SJSA1 (cell line): ENCODE measurements around the gene GRK3. TPM values are rescaled to one million over a fixed set of nuclear protein-coding genes. Genes with fewer than 3 reads are reported as not detected.

Source experiments
- DNase-seq, 2 experiments: peaks; one replicate each; pipeline ENCODE4 v3.0.0-alpha.2; 2015 to 2020; ENCODE audit warnings: low spot score in 2 of 2, low read depth in 1 of 2
- H3K27ac ChIP-seq: fragments of 250-450 bp; sonication (Bioruptor Pico); 2 replicates; pipeline ENCODE4 v1.5.1; 2020; ENCODE audit warnings: mild to moderate bottlenecking, moderate library complexity
- H3K27me3 ChIP-seq: fragments of 250-450 bp; sonication (Bioruptor Pico); replicated peaks from 2 replicates; pipeline ENCODE4 v1.5.1; 2020; ENCODE audit warnings: mild to moderate bottlenecking, moderate library complexity
- H3K36me3 ChIP-seq: fragments of 250-450 bp; sonication (Bioruptor Pico); 2 replicates; pipeline ENCODE4 v1.5.1; 2020; ENCODE audit warnings: mild to moderate bottlenecking
- H3K4me1 ChIP-seq: fragments of 250-450 bp; sonication (Bioruptor Pico); replicated peaks from 2 replicates; pipeline ENCODE4 v1.6.1; 2021; ENCODE audit warnings: mild to moderate bottlenecking
- H3K4me3 ChIP-seq: fragments of 250-450 bp; sonication (Bioruptor Pico); 2 replicates; pipeline ENCODE4 v1.5.1; 2020; ENCODE audit warnings: mild to moderate bottlenecking
- H3K9me3 ChIP-seq: fragments of 250-450 bp; sonication (Bioruptor Pico); replicated peaks from 2 replicates; pipeline ENCODE4 v1.5.1; 2020; ENCODE audit warnings: mild to moderate bottlenecking
- total RNA-seq: library from RNA; depleted of rRNA; stranded (reverse); fragments of >200 nt; shearing (Covaris generic); gene quantifications from 2 replicates; pipeline ENCODE4 v1.2.3, GENCODE V29; 2014

The GRK3 gene
- total RNA-seq, 1 experiment from 2014 or later, result 6.3 TPM

DNA sequence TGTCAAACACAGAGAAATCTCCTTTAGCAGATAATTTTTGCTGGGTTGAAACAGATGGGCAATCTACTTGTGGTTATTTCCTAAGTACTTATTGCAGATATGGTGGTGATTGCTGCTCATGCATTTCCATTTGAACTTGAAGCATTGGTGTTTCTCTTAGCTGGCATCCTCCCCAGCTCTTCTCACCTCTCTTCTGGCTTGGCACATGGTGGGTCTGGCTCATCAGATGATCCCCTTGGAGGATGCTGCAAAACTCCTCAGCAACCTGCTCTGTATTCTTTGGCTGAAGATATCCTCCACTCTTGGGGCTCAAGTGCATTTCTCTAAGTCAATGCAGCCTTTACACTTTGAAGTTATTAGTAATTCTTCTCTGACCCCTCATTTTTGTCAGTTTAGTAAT is 90.2 kb downstream of the GRK3 start:
- DNase-seq, result no peak
- no peaks in the 10 kb centered on the region for H3K4me1 ChIP-seq
- no peak overlapping the region for H3K4me3 ChIP-seq
- H3K36me3 ChIP-seq, result no peaks in the 10 kb centered on the region
- H3K9me3 ChIP-seq, result no peaks in the 10 kb centered on the region
- H3K27me3 ChIP-seq, result no peaks in the 10 kb centered on the region
- no peak overlapping the region for H3K27ac ChIP-seq

DNA sequence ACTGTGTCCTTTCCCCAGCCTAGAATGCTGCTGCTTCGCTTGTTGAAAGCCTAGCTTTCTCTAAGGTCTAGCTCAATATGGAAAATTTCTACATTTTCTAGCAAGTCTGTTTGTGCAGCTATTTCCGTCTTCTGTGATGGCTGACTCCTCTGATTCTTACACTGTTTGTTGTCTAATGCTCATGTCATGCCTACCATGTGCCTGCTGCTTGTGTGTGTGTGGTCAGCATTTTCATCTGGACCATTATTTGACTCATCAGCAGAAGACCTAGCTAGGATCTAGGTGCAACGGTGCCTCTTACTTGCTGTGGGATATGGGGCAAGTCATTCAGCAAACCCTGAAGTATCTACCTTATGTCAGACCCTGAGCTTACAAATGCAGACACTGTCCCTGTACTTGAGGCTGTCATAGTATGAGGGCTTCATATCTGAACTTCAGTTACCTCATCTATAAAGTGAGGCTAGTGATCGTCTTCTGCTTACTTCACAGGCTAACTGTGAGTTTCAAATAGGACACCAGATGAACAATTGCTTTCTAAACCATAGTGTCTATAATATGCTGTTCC is 91.0 kb downstream of the GRK3 start:
- no peak overlapping the region for H3K4me3 ChIP-seq
- H3K9me3 ChIP-seq, result no peaks in the 10 kb centered on the region
- H3K27ac ChIP-seq, result no peak overlapping the region
- DNase-seq, result no peak
- no peaks in the 10 kb centered on the region for H3K4me1 ChIP-seq
- no peaks in the 10 kb centered on the region for H3K27me3 ChIP-seq
- H3K36me3 ChIP-seq, result no peaks in the 10 kb centered on the region

DNA sequence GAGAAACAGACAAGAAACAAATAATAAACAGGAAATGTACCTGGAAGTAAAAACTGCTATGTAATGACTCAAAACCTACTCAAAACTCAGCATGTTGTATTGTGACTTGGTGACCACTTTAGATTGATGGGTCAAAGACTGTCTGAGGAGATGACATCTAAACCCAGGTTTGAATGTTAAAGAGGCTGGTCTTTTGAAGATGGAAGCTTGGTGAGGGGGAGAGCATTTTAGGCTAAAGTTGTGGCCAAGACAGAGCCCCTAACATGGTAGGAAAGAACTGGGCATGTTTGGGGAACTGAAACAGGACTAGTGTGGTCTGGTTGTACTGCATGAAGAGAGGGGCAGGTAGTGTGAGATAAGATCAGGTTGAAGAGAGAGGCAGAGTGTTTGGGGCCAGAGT is 92.2 kb downstream of the GRK3 start:
- no peak overlapping the region for H3K4me3 ChIP-seq
- no peak for DNase-seq

DNA sequence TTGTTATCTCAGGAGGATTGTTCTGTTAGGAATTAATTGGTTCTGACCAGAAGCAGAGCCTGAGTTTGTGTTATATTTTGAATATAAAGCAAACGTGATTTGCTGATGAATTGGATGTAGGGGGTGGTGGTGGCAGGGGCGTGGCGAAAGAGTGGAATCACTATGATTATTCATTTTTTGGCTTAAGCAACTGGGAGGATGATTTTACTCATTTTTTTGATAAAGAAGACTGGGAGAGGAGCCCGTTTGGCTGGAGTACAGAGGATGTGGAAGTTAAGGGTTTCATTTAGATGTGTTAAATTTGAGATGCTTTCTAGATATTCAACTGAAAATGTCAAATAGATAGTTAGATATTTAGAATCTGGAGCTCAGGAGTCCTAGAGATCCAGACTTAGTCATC is 94.2 kb downstream of the GRK3 start:
- Histone ChIP-seq H3K4me3 (no peak overlapping the region), H3K27me3 (no peaks in the 10 kb centered on the region), H3K4me1 (no peaks in the 10 kb centered on the region), H3K36me3 (no peaks in the 10 kb centered on the region), H3K27ac (no peak overlapping the region), H3K9me3 (no peaks in the 10 kb centered on the region)
- no peak for DNase-seq

More for the DNA sequence above, 92.2 kb downstream of the GRK3 start:
- H3K9me3 ChIP-seq, result no peaks in the 10 kb centered on the region
- no peak overlapping the region for H3K27ac ChIP-seq
- H3K27me3 ChIP-seq, result no peaks in the 10 kb centered on the region
- no peaks in the 10 kb centered on the region for H3K36me3 ChIP-seq
- H3K4me1 ChIP-seq, result no peaks in the 10 kb centered on the region

DNA sequence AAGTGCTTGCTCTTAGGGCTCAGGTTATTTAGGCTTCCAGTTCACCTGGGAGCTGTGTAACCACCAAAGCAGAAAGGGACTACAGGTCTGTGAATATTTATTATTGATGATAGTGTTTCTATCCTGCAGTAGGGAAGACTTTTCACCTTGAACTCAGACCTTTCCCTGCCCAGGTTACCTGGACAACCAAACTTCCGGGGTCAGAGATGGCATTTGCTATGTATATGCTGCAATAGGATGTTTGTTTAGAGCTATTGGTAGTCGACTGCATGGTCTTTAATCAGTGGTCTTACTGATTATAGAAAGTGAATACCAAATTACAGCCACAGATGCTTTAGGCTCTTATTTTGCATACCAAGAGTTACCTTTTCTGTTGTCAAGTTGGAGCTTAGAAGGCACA is 94.9 kb downstream of the GRK3 start:
- Histone ChIP-seq H3K27me3 (no peaks in the 10 kb centered on the region), H3K36me3 (no peaks in the 10 kb centered on the region), H3K27ac (no peak overlapping the region), H3K4me3 (no peak overlapping the region), H3K9me3 (no peaks in the 10 kb centered on the region), H3K4me1 (no peaks in the 10 kb centered on the region)
- DNase-seq, result no peak

DNA sequence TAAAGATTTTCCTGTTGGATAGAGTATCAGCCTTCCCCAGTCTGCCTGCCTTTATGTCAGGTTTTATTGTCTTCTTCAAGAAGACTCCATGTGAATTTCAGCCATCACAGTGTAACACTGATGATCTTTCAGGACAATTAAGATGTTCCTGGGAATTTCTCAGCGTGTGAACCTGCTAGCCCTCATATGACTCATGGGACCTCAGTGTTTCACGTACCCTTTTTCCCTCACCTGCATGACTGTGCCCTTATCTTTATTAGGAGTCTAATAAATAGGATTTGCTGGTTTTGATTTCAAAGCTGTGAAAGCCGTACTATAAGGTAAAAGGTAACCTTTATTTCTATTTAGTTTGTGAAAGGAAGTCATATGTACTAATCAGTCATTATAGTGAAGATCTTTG is 95.9 kb downstream of the GRK3 start:
- no peak overlapping the region for H3K4me3 ChIP-seq
- H3K36me3 ChIP-seq, result no peaks in the 10 kb centered on the region
- DNase-seq, result no peak
- no peaks in the 10 kb centered on the region for H3K4me1 ChIP-seq
- H3K9me3 ChIP-seq, result no peaks in the 10 kb centered on the region
- H3K27ac ChIP-seq, result no peak overlapping the region
- H3K27me3 ChIP-seq, result no peaks in the 10 kb centered on the region

DNA sequence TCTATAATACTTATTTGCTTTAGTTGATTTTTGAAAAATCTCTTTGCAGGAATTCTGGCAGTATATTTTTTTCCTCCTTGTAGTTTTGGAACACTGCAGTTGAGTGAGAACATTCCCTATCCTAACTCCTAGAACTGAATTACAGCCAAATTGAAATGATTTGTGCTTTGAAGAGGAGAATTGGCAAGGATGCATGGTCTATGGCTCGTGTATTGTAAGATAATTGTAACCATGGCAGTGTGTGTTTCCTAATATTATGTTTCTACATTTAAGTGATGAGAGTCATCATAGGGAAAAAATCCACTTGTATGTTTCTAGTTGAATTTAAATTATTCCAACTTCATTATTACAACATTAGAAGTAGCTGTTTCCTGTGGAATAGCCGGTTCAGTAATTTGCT is 96.6 kb downstream of the GRK3 start:
- H3K27me3 ChIP-seq, result no peaks in the 10 kb centered on the region
- DNase-seq, result no peak
- H3K9me3 ChIP-seq, result no peaks in the 10 kb centered on the region
- H3K36me3 ChIP-seq, result no peaks in the 10 kb centered on the region
- no peaks in the 10 kb centered on the region for H3K4me1 ChIP-seq
- no peak overlapping the region for H3K27ac ChIP-seq
- H3K4me3 ChIP-seq, result no peak overlapping the region

DNA sequence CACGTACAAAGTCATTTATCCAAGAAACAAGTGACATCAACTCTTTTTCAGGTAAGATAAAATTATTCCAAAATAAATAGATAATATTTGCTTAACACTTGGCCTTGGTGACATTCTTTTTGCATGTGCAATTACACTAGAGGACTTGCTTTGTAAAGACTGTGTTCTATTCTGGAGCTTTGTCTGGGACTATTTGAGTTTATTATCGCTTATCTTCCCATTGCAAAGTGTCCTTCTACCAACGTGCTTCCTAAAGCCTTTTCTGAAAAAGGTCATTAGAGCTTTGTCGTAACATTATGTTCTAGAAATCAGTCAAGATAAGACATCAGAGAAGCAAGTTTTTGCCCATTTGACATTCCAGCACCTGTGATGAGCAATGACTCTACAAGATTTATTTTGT is 99.2 kb downstream of the GRK3 start:
- no peak for DNase-seq
- Histone ChIP-seq H3K27ac (no peak overlapping the region), H3K27me3 (no peaks in the 10 kb centered on the region), H3K4me3 (no peak overlapping the region), H3K4me1 (no peaks in the 10 kb centered on the region), H3K9me3 (no peaks in the 10 kb centered on the region), H3K36me3 (no peaks in the 10 kb centered on the region)

DNA sequence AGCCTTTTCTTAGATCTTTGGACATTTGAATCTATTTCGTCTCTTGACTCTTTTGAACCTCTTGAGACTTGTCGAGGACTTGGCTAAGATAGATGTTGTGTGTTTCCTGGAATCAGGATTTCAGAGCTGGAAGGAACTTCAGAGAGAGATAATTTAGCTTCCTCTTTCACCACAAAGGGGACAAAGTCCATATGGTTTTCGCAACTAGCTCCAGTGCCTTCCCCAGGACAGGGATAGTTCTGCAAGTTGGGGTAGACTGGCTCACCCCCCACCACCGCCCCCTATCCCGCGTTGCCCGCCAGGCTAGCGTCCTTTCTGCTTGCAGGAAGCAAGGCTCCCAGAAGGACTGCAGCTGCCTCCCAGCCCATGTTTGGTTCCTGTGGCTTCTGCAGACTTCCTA is 101.8 kb downstream of the GRK3 start:
- Histone ChIP-seq H3K9me3 (no peaks in the 10 kb centered on the region), H3K27me3 (no peaks in the 10 kb centered on the region), H3K36me3 (no peaks in the 10 kb centered on the region), H3K4me1 (no peaks in the 10 kb centered on the region), H3K27ac (no peak overlapping the region), H3K4me3 (no peak overlapping the region)
- no peak for DNase-seq

DNA sequence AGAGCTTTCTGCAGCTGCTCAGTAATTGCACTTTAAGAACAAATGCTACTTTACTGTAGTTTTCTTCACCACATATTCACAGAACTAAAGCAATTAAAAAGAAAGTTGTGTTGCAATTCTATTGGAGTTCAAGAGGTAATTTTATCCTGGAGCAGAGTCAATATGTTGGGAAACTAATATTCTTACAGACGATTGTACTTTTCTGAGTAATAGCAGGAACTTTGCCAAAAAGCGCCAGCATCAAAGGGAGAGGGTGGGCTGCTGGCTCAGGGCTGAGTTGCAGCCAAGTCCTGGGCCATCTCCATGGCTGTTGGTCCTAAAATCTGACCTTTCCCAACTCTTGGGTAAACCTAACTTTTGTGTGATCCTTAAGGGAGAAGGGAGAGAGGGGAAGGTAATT is 104.0 kb downstream of the GRK3 start:
- Histone ChIP-seq H3K4me1 (no peaks in the 10 kb centered on the region), H3K36me3 (no peaks in the 10 kb centered on the region)
- DNase-seq, result no peak

DNA sequence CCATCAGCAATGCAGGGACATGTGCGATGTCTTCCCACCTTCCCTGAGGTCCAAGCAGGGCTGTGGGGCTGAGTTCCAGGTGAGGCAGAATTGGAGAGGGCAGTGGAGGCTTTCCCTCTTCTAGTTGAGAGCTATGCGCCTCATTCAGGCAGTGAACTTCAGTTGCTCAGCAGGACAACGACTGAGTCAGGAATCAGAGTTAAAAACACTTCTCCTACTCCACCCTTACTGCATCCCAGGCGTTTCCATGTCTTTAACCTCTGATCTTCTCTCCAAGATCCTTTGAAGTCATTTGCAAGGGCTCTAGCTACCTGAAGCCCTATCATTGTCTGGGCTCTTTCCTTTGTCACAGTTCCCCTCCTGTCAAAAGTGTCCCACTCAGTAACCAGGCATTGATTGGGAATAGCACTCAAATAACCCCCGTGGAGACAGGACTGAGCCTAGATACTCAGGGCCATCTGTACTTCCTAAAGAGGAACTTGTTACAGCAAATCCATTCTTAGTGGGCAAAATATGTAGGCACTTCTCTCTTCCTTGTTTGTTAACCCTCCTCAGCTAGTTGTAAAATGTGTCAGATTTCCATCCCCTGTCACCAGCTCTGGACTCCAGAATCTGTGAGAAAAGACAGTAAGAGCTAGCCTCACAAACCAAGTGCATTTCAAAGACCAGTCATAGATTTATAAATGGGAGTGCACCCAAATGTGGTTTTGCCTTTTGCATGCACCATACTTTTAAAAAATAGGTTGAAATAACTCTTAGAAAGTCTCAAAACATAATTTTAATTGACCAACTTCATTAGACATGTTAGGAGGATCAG is 105.0 kb downstream of the GRK3 start:
- Histone ChIP-seq H3K27ac (no peak overlapping the region), H3K9me3 (no peaks in the 10 kb centered on the region), H3K4me3 (no peak overlapping the region), H3K27me3 (no peaks in the 10 kb centered on the region), H3K36me3 (no peaks in the 10 kb centered on the region), H3K4me1 (no peaks in the 10 kb centered on the region)
- no peak for DNase-seq

More for the DNA sequence above, 104.0 kb downstream of the GRK3 start:
- Histone ChIP-seq H3K27ac (no peak overlapping the region), H3K27me3 (no peaks in the 10 kb centered on the region), H3K4me3 (no peak overlapping the region), H3K9me3 (no peaks in the 10 kb centered on the region)

DNA sequence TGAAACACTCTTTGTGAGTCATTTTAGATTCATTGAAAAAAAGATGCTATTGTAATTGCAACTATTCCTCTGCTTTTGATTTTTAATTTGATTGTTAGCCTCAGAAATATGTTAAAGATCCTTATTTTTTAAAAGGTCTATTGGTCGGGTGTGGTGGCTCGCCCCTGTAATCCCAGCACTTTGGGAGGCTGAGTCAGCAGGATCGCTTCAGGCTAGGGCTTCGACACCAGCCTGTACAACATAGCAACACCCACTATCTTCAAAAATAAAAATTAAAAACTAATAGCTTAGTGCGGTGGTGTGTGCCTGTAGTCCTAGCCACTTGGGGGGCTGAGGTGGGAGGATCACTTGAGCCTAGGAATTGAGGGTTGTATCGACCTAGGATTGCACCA is 105.6 kb downstream of the GRK3 start:
- Histone ChIP-seq H3K4me1 (no peaks in the 10 kb centered on the region), H3K36me3 (no peaks in the 10 kb centered on the region), H3K27ac (no peak overlapping the region), H3K4me3 (no peak overlapping the region), H3K9me3 (no peaks in the 10 kb centered on the region), H3K27me3 (no peaks in the 10 kb centered on the region)
- DNase-seq, result no peak

DNA sequence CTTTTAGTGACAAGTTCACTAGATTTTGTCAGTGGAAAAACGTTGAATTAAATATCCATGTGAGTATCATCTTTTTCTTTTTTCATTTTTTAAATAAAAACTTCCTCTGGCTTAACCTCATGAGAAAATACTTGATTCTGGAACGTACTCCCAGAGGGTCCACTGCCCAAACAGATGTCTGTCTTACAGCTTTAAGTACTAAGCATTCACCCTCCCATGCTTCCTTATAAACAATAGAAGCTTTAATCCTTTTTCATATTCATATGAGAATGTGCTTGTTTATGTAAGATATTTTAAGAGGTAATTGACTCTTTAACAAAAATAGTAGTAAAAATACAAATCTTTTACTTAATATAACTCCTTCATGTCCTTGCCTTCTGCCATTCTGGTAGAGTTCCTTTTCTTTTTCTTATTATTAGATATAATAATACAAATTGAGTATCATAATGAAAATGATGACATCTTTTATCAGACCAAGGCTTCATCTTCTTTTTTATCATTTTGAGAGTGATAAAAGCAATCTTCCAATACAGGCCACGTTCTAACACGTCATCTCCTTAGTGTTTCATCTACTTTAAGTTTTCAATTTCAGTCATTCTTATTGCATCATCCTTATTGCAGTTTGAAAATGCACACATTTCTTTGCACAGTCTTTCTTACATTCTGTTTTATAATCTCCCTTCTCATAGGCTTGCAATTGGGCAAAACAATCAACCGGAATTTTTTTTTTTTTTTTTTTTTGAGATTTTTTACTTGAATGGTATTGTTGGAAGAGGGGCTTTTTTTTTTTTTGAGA is 108.0 kb downstream of the GRK3 start:
- Histone ChIP-seq H3K27ac (no peak overlapping the region), H3K9me3 (no peaks in the 10 kb centered on the region), H3K27me3 (no peaks in the 10 kb centered on the region), H3K4me1 (no peaks in the 10 kb centered on the region), H3K36me3 (no peaks in the 10 kb centered on the region), H3K4me3 (no peak overlapping the region)
- DNase-seq, result no peak

DNA sequence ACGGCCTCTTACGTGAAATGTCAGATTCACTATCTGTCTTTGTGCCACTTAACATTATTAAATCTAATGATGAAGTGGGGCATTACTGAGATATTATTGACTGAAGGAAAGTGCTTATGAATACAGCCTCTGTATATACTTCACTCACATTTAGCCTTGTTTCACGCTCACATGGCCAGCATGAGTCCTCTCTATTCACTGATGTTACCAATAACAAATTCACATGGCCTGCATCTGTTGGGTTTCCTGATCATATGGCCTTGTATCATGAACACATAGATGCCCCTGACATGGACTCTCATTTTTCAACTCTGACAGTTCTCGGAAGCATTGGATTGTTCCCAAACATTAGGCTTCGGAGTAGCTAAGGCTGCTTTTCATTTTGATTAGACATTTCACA is 109.2 kb downstream of the GRK3 start:
- Histone ChIP-seq H3K27me3 (no peaks in the 10 kb centered on the region), H3K4me1 (no peaks in the 10 kb centered on the region), H3K4me3 (no peak overlapping the region), H3K9me3 (no peaks in the 10 kb centered on the region), H3K27ac (no peak overlapping the region), H3K36me3 (no peaks in the 10 kb centered on the region)
- no peak for DNase-seq
